ENCODE data around the gene CDC42BPG. TPM values are rescaled to one million over a fixed set of nuclear protein-coding genes. Genes with fewer than 3 reads are reported as not detected.

The CDC42BPG gene
- total and polyA plus RNA-seq, 9 of the 15 experiments (the other 6 are each of a cell fraction or from before 2014, with no cell fraction given): 0.04 to 8.8 (median 2.1) TPM

DNA sequence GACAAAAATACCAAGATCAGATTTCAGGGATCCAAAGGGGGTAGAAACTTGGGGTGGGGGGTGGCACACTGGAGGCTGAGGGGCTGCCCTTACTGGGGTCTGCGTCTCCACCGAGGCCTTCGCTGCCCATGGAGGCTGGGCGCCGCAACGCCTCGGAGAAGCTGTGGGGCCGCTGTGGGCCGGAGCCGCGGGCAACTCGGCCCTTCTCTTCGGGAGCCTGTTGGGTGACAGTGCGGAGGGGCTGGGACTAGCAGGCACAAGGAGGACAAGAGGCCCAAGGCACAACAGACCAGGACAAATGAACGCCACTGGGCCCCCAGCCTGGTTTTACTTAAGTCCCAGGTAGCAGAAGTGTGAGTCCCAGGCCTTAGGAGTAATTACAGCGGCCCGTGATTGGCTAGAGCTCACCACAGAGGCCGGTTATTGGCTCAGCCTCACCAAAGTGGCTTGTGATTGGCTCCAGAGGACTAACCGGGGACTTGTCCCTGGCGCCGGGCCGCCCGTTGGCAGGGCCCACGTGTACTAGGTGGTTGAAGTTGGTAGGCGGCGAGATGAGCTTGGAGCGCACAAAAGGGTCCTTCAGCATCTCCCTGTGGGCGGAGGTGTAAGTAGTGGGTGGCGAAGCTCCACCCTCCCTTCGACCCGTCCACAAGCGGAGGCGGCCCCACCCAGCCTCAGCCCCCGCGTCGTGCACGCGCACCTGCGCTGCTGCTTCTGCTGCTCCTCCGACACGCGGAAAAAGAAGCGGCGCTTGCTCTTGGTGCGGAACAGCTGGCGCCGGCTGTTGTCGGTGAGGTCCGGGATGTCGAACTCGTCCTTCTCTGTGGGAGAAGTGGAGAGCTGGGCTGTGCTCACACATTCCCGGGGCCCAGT lies 17.6 kb downstream of the CDC42BPG start:
- Histone ChIP-seq H3K4me3 (no peak overlapping the region), H3K27ac (ENCODE audit: extremely low read depth, low read depth, low read length) (no peak overlapping the region), H3K79me2 (ENCODE audit: control insufficient read depth, insufficient read depth, low read length) (no peaks in the 10 kb centered on the region), H3K4me1 (replicated peaks in 1 of 2; ENCODE audit: control insufficient read depth in 2 of 2, insufficient read depth in 2 of 2, low read length in 2 of 2) (peaks cover 10 to 42% of the 10 kb centered on the region in 2 experiments; a peak in 4 of 5 replicates), H2AFZ (ENCODE audit: low read depth, low read length) (no peak overlapping the region), H3K36me3 (ENCODE audit: control insufficient read depth, insufficient read depth, low read length) (peaks cover 48% of the 10 kb centered on the region), H3K9me3 (replicated peaks; ENCODE audit: control insufficient read depth, insufficient read depth, low read depth, low read length) (no peaks in the 10 kb centered on the region), H3K27me3 (ENCODE audit: control insufficient read depth in 2 of 2, insufficient read depth in 2 of 2, low read length in 2 of 2) (no peaks in the 10 kb centered on the region), H3K9ac (ENCODE audit: insufficient read depth in 1 of 2, low read depth in 2 of 2, low read length in 2 of 2) (peak overlapping the region in 1 of 2 experiments; percentile 43; a peak in 1 of 4 replicates), H4K20me1 (replicated peaks; ENCODE audit: control insufficient read depth, insufficient read depth, low read length) (no peaks in the 10 kb centered on the region), H3K4me2 (ENCODE audit: insufficient read depth, low read length) (no peak overlapping the region), H3K9me1 (ENCODE audit: control insufficient read depth, insufficient read depth, low read length) (no peaks in the 10 kb centered on the region)
- ChIA-PET POLR2A (interaction anchor here (0.6 to 1.5 kb wide), 3 partner anchors 9 to 12 kb away, joined by 3 to 4 read pairs (median 3); no protein-coding TSS in a partner anchor), CTCF (ENCODE audit: low intra/inter-chr PET ratio) (no interaction called here)
- no TSS peak for BruUV-seq (replicated peaks)
- FAIRE-seq (no peak), ATAC-seq (no peak), DNase-seq (ENCODE audit: extremely low read depth in 1 of 4, low spot score in 3 of 4) (peak in 1 of 4 experiments; percentile 42)
- in situ Hi-C loops (cut with MboI): no loop called here
- WGBS (ENCODE audit: insufficient coverage, low coverage, missing lambda C conversion rate): 93% methylated on average over 46 of the region's 52 CpGs
- intact Hi-C loops (cut with micrococcal nuclease): no loop called here
- TF ChIP-seq, protein P1, sequence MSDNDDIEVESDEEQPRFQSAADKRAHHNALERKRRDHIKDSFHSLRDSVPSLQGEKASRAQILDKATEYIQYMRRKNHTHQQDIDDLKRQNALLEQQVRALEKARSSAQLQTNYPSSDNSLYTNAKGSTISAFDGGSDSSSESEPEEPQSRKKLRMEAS (CRISPR knock-in tag; IDR thresholded peaks at IDR 0.05): no peak
- TF ChIP-seq, protein P2, sequence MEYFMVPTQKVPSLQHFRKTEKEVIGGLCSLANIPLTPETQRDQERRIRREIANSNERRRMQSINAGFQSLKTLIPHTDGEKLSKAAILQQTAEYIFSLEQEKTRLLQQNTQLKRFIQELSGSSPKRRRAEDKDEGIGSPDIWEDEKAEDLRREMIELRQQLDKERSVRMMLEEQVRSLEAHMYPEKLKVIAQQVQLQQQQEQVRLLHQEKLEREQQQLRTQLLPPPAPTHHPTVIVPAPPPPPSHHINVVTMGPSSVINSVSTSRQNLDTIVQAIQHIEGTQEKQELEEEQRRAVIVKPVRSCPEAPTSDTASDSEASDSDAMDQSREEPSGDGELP (CRISPR knock-in tag; IDR thresholded peaks at IDR 0.05; ENCODE audit: borderline replicate concordance): 0 out of 2 replicates have a peak, but pooled peaks have one; percentile 43
- no peak for TF ChIP-seq ZC3H11A (IDR thresholded peaks at IDR 0.05; ENCODE audit: low read depth, low read length)
- no peak for TF ChIP-seq KLF6 (CRISPR knock-in tag; IDR thresholded peaks at IDR 0.05; ENCODE audit: borderline replicate concordance)
- no peak for TF ChIP-seq CHD4 (IDR thresholded peaks at IDR 0.05; ENCODE audit: insufficient read depth, insufficient replicate concordance, low read depth, low read length, poor library complexity, severe bottlenecking)
- TF ChIP-seq NFYB (IDR thresholded peaks at IDR 0.05; ENCODE audit: extremely low read depth, insufficient read length): peak; percentile 38
- TF ChIP-seq, protein P3, sequence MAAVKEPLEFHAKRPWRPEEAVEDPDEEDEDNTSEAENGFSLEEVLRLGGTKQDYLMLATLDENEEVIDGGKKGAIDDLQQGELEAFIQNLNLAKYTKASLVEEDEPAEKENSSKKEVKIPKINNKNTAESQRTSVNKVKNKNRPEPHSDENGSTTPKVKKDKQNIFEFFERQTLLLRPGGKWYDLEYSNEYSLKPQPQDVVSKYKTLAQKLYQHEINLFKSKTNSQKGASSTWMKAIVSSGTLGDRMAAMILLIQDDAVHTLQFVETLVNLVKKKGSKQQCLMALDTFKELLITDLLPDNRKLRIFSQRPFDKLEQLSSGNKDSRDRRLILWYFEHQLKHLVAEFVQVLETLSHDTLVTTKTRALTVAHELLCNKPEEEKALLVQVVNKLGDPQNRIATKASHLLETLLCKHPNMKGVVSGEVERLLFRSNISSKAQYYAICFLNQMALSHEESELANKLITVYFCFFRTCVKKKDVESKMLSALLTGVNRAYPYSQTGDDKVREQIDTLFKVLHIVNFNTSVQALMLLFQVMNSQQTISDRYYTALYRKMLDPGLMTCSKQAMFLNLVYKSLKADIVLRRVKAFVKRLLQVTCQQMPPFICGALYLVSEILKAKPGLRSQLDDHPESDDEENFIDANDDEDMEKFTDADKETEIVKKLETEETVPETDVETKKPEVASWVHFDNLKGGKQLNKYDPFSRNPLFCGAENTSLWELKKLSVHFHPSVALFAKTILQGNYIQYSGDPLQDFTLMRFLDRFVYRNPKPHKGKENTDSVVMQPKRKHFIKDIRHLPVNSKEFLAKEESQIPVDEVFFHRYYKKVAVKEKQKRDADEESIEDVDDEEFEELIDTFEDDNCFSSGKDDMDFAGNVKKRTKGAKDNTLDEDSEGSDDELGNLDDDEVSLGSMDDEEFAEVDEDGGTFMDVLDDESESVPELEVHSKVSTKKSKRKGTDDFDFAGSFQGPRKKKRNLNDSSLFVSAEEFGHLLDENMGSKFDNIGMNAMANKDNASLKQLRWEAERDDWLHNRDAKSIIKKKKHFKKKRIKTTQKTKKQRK (IDR thresholded peaks at IDR 0.05; ENCODE audit: borderline replicate concordance, low read depth, low read length): no peak
- TF ChIP-seq PRPF4 (IDR thresholded peaks at IDR 0.05; ENCODE audit: insufficient read depth, low read depth, low read length, poor library complexity, severe bottlenecking): peak; percentile 57
- TF ChIP-seq, protein P4, sequence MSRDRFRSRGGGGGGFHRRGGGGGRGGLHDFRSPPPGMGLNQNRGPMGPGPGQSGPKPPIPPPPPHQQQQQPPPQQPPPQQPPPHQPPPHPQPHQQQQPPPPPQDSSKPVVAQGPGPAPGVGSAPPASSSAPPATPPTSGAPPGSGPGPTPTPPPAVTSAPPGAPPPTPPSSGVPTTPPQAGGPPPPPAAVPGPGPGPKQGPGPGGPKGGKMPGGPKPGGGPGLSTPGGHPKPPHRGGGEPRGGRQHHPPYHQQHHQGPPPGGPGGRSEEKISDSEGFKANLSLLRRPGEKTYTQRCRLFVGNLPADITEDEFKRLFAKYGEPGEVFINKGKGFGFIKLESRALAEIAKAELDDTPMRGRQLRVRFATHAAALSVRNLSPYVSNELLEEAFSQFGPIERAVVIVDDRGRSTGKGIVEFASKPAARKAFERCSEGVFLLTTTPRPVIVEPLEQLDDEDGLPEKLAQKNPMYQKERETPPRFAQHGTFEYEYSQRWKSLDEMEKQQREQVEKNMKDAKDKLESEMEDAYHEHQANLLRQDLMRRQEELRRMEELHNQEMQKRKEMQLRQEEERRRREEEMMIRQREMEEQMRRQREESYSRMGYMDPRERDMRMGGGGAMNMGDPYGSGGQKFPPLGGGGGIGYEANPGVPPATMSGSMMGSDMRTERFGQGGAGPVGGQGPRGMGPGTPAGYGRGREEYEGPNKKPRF (IDR thresholded peaks at IDR 0.05; ENCODE audit: low read depth, low read length): no peak

All from K562 (cell line).